ENCODE data around the gene PLK4. TPM values are rescaled to one million over a fixed set of nuclear protein-coding genes. Genes with fewer than 3 reads are reported as not detected.

PLK4 gene
- total and polyA plus RNA-seq, 2 of the 4 experiments (the other 2 are of a cell fraction), result 11.2 to 15.1 TPM

DNA sequence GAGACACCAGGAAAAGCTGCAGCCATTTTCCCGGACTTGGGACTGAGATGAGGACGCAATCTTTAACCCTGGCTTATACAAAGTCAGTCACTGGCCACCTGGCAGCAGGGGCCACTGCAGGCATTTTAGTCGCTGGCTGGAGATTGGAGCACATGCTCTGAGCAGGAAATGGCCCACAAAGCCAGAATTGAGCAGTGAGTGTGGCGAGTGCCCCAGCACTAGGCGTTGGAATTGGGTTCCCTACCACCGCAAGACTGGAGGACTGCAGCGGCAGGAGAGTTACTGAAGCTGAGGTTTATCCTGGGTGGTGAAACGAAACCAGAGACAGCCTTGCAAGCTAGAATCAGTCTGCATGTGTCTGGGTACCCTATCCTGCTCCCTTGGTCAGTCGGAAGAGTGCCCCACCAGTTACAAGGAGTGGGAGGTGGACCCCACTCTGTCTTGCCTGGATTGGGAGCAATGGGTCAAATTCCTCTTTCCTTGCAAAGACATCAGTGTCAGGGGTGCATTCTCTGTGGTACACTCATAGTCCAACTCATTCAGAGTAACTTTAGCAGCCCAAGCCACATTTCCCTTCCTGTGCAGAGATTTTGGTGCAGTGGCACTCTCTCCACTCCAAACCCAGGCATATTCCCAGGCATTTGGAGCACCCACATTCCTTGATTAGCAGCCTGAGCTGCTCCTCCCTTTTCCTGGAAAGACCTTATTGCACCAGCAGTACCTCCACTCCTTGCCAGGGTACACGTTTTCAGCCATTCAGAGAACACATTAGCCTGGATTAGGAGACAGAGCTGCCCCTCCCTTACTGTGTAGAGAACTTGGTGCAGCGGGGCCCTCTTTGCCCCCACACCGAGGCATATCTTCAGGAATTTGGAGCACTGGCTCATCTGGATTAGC, 36.7 kb upstream of the PLK4 start:
- 86% methylated on average over 7 of the region's 12 CpGs; no CpG with 5 or more reads in 1 of the 2 experiments for WGBS, 2 experiments (ENCODE audit: extremely low coverage in 2 of 2, insufficient read length in 1 of 2)
- POLR2A ChIA-PET (ENCODE audit: unreplicated experiment), result no interaction called here
- dilution Hi-C loops (cut with HindIII; ENCODE audit: low sequenced_read_pairs, unreplicated experiment), result no loop called here

More for the DNA sequence above, 36.7 kb upstream of the PLK4 start:
- Histone ChIP-seq H3K9me1 (ENCODE audit: insufficient read depth, low read length) (no peaks in the 10 kb centered on the region), H2AK5ac (ENCODE audit: low read depth, low read length) (no peak overlapping the region), H3K18ac (ENCODE audit: low read depth, low read length) (no peak overlapping the region), H3K14ac (replicated peaks; ENCODE audit: low read depth, low read length) (no peak overlapping the region), H3K4me2 (ENCODE audit: low read depth, low read length) (no peak overlapping the region), H3K4ac (ENCODE audit: low read depth, low read length) (no peak overlapping the region), H4K91ac (ENCODE audit: insufficient read depth, low read depth, low read length) (no peak overlapping the region), H3K27me3 (ENCODE audit: control insufficient read depth, insufficient read depth, low read length) (no peaks in the 10 kb centered on the region), H3K56ac (ENCODE audit: extremely low read depth, insufficient read depth, low read length) (no peak overlapping the region), H3K4me3 (ENCODE audit: insufficient read depth, low read depth, low read length) (no peak overlapping the region), H2BK120ac (ENCODE audit: low read depth, low read length) (no peak overlapping the region), H4K20me1 (ENCODE audit: insufficient read depth, low read length) (no peaks in the 10 kb centered on the region), H4K8ac (ENCODE audit: low read depth in 2 of 2, low read length in 2 of 2) (no peak overlapping the region), H3K27ac (ENCODE audit: insufficient read depth, low read length) (no peak overlapping the region), H2AK9ac (replicated peaks; ENCODE audit: low read depth, low read length, poor library complexity) (no peak overlapping the region), H3K4me1 (ENCODE audit: control insufficient read depth, insufficient read depth, low read length) (no peaks in the 10 kb centered on the region), H3K9ac (ENCODE audit: low read depth, low read length) (no peak overlapping the region), H3K36me3 (ENCODE audit: control insufficient read depth, insufficient read depth, low read length) (no peaks in the 10 kb centered on the region), H3K23ac (ENCODE audit: low read depth, low read length) (no peak overlapping the region), H2BK20ac (ENCODE audit: low read depth, low read length) (no peak overlapping the region), H2BK15ac (ENCODE audit: low read depth, low read length) (no peak overlapping the region), H2BK5ac (ENCODE audit: low read depth, low read length, poor library complexity, severe bottlenecking) (no peak overlapping the region), H3K9me3 (ENCODE audit: control insufficient read depth, insufficient read depth, low read length) (no peaks in the 10 kb centered on the region), H3K79me1 (ENCODE audit: low read depth in 1 of 2, low read length in 2 of 2) (no peaks in the 10 kb centered on the region; a peak in 2 of 4 replicates), H2AFZ (replicated peaks; ENCODE audit: low read length, poor library complexity) (no peak overlapping the region), H4K5ac (ENCODE audit: low read depth, low read length) (no peak overlapping the region)
- in situ Hi-C loops (cut with MboI; ENCODE audit: low sequenced_read_pairs), result no loop called here
- DNase-seq (no peak), ATAC-seq (ENCODE audit: low read depth) (no peak)
- no TSS peak for BruUV-seq (replicated peaks)
- intact Hi-C loops (cut with micrococcal nuclease), result no loop called here
- TF ChIP-seq RCOR1 (IDR thresholded peaks at IDR 0.05; ENCODE audit: insufficient replicate concordance, low read length), result no peak
- TF ChIP-seq RAD21 (IDR thresholded peaks at IDR 0.05; ENCODE audit: low read length), result no peak
- TF ChIP-seq ELK1 (IDR thresholded peaks at IDR 0.05; ENCODE audit: borderline replicate concordance, low read depth, low read length), result no peak
- no peak for TF ChIP-seq RFX5 (IDR thresholded peaks at IDR 0.05; ENCODE audit: low read depth, low read length)
- no peak for TF ChIP-seq FOS (IDR thresholded peaks at IDR 0.05; ENCODE audit: low read depth, low read length)
- TF ChIP-seq CEBPB (IDR thresholded peaks at IDR 0.05; ENCODE audit: low read depth, low read length), result no peak
- TF ChIP-seq NFE2L2 (IDR thresholded peaks at IDR 0.05; ENCODE audit: low read depth, low read length), result no peak
- no peak for TF ChIP-seq POLR2A (IDR thresholded peaks at IDR 0.05; ENCODE audit: low read depth, low read length)
- TF ChIP-seq, protein P1, sequence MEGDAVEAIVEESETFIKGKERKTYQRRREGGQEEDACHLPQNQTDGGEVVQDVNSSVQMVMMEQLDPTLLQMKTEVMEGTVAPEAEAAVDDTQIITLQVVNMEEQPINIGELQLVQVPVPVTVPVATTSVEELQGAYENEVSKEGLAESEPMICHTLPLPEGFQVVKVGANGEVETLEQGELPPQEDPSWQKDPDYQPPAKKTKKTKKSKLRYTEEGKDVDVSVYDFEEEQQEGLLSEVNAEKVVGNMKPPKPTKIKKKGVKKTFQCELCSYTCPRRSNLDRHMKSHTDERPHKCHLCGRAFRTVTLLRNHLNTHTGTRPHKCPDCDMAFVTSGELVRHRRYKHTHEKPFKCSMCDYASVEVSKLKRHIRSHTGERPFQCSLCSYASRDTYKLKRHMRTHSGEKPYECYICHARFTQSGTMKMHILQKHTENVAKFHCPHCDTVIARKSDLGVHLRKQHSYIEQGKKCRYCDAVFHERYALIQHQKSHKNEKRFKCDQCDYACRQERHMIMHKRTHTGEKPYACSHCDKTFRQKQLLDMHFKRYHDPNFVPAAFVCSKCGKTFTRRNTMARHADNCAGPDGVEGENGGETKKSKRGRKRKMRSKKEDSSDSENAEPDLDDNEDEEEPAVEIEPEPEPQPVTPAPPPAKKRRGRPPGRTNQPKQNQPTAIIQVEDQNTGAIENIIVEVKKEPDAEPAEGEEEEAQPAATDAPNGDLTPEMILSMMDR (conservative IDR thresholded peaks at IDR 0.05; ENCODE audit: low read depth, low read length), result no peak
- no peak for TF ChIP-seq MAFK (IDR thresholded peaks at IDR 0.05; ENCODE audit: low read depth, low read length)
- CTCF ChIA-PET, result no interaction called here
